NCI-H524 treated with DMSO at 0.1 percent for 48 hours (cell line): Measurements from ENCODE around the gene SCAPER.
"Not testable (repeated sequence)": the region's sequence is repeated elsewhere in the genome, so short reads cannot be mapped to it uniquely, and the experiment has no call there.

Source experiments
- DNase-seq: peaks from one replicate; lab custom pipeline; 2025; lab: John Stamatoyannopoulos, UW

SCAPER gene

DNA sequence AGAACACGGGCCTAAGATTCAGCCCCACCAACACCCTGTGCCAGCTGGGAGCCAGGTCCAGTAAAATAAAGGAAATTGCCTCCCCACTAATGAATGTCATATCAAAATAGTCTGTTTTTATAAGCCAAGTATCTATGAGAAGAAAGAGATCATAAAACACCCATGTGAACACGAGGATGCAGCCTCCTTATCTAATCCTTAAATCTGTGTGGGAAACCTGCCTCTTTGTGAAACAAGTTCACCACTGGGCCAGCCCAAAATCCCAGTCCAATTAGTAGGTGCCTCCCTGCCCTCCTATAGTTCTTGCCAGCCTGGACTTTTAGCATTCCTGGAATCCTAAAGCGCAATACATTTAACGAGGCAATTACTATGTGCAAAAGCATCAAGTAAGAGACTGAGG is 42.0 kb downstream of the SCAPER start:
- DNase-seq: no peak

- DNase-seq: no peak
Observed at GRCh38 chr15:76861815-76862397, 43.2 kb downstream of the SCAPER start.

DNA sequence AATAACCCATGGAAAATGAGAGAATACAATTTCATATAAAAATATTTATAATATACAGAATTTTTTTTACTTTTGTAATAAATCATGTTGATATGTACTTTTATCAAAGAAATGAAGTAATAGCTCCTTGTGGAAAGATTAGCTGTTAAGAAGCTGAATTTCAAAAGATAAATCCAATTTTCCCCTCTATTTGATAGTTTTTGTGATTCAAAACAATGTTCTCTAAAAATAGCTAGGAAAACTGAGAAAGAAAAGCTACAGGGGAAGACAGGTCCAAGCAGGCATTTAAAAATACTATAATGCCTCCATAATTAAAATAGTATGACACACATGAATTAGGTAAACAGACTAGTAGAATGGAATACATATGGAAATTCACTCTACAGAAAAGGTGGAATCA is 44.9 kb downstream of the SCAPER start:
- no peak for DNase-seq

- DNase-seq: not testable (repeated sequence)
Observed at GRCh38 chr15:76850367-76850766, 54.8 kb downstream of the SCAPER start.

DNA sequence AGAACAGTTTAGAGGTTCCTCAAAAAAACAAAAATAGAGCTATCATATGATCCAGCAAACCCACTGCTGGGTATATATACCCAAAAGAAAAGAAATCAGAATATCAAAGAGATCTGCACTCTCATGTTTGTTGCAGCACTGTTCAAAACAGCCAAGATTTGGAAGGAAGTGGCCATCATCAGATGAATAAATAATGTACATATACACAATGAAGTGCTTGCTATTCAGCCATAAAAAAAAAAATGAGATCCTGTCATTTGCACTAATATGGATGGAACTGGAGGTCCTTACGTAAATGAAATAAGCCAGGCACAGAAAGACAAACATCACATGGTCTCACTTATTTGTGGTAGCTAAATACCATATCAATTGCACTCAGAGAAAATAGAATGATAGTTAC is 58.4 kb downstream of the SCAPER start:
- no peak for DNase-seq

GRCh38 chr15:76844096-76844495 is 61.0 kb downstream of the SCAPER start:
- DNase-seq: no peak

DNA sequence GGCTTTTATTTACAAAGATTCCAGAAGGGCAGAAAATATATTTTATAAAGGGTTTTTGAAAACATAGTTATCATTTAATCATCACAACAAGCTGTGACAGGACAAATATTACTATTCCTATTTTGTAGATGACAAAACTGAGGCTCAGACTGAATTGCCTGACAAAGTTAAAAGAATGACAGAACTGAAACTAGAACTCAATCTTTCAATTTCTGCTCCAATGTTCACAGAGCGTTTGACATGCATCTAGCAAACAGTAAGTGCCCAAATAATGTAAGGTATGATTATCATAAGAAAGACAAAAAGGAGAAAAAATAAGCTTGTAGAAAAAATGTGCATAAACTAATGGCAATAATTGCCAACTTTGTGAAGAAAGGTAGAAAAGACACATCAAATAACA is 61.9 kb downstream of the SCAPER start:
- DNase-seq: no peak

- no peak for DNase-seq
Observed at GRCh38 chr15:76840830-76841460, 64.2 kb downstream of the SCAPER start.

- no peak for DNase-seq
Observed at GRCh38 chr15:76839173-76839572, 66.0 kb downstream of the SCAPER start.

- DNase-seq: no peak
Observed at GRCh38 chr15:76837474-76837873, 67.7 kb downstream of the SCAPER start.

- no peak for DNase-seq
Observed at GRCh38 chr15:76829939-76830338, 75.2 kb downstream of the SCAPER start.

- no peak for DNase-seq
Observed at GRCh38 chr15:76823890-76824289, 81.2 kb downstream of the SCAPER start.

DNA sequence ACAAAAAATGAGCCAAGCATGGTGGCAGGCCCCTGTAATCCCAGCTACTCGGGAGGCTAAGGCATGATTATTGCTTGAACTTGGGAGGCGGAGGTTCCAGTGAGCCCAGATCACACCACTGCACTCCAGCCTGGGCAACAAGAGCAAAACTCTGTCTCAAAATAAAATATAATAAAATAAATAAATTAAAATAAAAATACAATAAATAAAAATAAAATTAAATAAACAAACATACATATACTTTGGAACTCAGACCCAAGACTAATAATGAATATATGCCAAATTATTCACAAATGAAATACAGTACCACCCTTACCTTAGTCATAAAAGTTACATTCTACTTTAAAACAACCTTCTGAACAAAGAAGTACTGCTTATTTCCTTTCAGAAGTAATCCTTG is 81.8 kb downstream of the SCAPER start:
- DNase-seq: no peak

DNA sequence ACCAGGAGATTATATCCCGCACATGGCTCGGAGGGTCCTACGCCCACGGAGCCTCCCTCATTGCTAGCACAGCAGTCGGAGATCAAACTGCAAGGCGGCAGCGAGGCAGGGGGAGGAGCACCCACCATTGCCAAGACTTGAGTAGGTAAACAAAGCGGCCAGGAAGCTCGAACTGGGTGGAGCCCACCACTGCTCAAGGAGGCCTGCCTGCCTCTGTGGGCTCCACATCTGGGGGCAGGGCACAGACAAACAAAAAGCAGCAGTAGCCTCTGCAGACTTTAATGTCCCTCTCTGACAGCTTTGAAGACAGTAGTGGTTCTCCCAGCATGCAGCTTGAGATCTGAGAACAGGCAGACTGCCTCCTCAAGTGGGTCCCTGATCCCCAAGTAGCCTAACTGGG is 86.2 kb downstream of the SCAPER start:
- DNase-seq: not testable (repeated sequence)

- DNase-seq: no peak
Observed at GRCh38 chr15:76815421-76815820, 89.7 kb downstream of the SCAPER start.

DNA sequence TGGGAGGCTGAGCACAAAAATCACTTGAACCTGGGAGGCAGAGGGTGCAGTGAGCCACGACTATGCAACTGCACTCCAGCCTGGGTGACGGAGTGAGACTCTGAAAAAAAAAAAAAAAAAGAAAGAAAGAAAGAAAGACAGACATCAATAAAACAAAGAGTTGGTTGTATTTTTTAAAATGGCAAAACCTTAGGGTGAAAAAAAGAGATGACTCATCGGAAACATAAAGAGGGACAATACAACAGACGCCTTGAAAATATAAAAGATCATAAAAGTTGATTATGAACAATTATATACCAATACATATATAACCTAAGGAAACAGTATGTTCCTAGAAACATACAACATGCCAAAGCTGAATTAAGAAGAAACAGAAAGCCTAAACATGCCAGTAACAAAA is 92.8 kb downstream of the SCAPER start:
- no peak for DNase-seq

DNA sequence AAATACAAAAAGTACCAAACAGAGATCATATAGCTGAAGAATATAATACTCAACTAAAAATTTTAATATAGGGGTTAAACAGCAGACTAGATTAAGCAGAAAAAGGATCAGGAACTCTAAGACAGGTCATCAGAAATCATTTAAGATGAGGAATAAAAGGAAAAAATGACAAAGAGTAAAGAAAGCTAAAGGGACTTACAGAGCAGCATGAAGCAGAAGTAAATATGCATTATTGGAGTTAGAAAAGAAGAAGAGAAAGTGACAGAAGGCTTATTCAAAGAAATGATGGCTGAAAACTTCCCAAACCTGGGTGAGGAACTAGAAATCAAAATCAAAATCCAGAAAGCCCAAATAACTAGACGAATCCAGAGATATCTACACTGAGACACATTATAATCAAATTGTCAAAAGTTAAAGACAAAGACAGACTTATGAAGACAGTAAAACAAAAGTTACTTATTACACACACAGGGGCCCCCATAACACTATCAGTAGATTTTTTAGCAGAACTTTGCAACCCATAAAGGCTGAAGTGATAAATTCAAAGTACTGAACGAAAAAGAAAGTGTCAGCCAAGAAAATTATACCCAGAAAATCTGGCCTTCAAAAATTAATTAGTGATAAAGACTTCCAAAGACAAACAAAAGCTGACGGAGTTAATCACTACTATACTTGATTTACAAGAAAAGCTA is 95.6 kb downstream of the SCAPER start:
- DNase-seq: no peak

DNA sequence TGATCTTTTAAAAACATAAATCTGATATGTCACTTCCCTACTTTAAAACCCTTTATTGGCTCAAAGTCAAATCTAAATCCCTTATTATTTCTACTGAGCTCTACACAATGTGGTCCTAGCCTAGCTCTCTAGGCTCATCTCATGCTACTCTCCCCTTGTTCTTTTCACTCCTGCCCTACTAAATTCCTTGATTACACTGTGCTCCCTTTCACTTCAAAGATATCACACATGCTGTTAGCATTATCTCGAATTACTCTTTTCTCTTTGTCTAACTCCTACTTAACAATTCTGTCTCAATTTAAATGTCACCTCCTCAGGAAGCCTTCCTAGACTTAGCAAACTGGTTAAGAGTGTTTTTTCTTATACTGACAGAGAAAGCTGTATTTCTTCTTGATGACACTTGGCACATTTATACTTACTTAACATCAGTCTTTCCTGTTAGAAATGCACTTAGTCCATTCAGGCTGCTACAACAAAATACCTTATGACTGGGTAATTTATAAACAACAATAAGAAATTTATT is 102.0 kb downstream of the SCAPER start:
- DNase-seq: no peak

DNA sequence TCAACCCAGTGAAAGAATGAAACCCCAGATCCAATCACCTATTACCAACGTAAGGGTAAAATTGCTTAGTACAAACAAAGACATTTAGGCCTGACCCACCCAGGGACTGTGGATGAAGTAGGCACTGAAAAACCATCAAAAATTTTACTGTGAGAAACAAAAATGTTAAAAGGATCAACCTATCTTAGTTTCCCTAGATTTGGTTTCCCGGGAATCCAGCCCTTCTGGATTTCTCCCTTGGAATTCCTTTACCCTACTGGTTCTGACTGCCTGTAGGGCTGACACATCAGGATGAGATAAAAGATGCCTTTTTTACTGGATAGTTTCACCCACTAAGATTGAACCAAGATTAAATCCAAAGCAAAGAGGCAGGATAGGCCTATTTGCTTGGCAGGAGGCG is 102.7 kb downstream of the SCAPER start:
- no peak for DNase-seq

- no peak for DNase-seq
Observed at GRCh38 chr15:76799760-76800159, 105.4 kb downstream of the SCAPER start.

- DNase-seq: no peak
Observed at GRCh38 chr15:76795217-76795616, 109.9 kb downstream of the SCAPER start.

GRCh38 chr15:76793162-76793561 is 112.0 kb downstream of the SCAPER start:
- no peak for DNase-seq

DNA sequence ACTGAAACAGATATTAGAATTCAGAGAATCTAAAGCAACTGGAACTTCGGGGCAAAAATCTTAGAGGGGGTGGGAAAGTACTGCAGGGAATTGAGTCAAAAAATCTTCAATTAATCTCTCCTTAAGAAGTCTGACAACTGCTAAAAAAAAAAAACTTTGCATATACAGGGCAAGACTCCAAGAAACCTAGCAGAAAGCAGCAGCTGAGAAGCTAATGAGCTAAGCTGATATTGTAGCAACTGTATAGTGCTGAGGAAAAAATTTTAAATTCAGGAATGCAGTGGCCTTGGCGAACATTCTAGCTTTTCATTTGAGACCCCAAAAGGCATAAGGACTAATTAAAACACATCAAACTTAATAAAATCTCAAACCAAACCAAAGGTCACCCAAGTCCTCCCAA is 113.6 kb downstream of the SCAPER start:
- DNase-seq: no peak
